Measurements from ENCODE around the gene RAB11FIP3. TPM values are rescaled to one million over a fixed set of nuclear protein-coding genes. Genes with fewer than 3 reads are reported as not detected.

The RAB11FIP3 gene
- total and polyA plus RNA-seq, 9 of the 15 experiments (the other 6 are each of a cell fraction or from before 2014, with no cell fraction given): 0.46 to 13.1 (median 4.3) TPM

- TF ChIP-seq KAT2B (IDR thresholded peaks at IDR 0.05; ENCODE audit: low read depth, low read length) (no peak), TAF1 (IDR thresholded peaks at IDR 0.05; ENCODE audit: control insufficient read depth, extremely low read depth, insufficient read depth, low read length, severe bottlenecking) (peak; percentile 53), POLR2G (IDR thresholded peaks at IDR 0.05; ENCODE audit: low read depth, low read length) (peak; percentile 77), STAT5A (IDR thresholded peaks at IDR 0.05; ENCODE audit: borderline replicate concordance, low read length) (no peak), ZNF224 (CRISPR knock-in tag; IDR thresholded peaks at IDR 0.05) (no peak), VEZF1 (CRISPR knock-in tag; IDR thresholded peaks at IDR 0.05) (peak; percentile 100), ZNF830 (CRISPR knock-in tag; IDR thresholded peaks at IDR 0.05) (no peak), ZNF586 (CRISPR knock-in tag; conservative IDR thresholded peaks at IDR 0.05) (no peak), RB1 (IDR thresholded peaks at IDR 0.05; ENCODE audit: low read depth) (peak; percentile 27; the same call in 1 of the 2 replicates), RBFOX2 (IDR thresholded peaks at IDR 0.05; ENCODE audit: low read depth, low read length) (peak; percentile 49; the same call in 1 of the 2 replicates), POLR2AphosphoS2 (IDR thresholded peaks at IDR 0.05; ENCODE audit: low read length) (no peak), ZNF766 (CRISPR knock-in tag; conservative IDR thresholded peaks at IDR 0.05) (no peak), ZNF740 (CRISPR knock-in tag; IDR thresholded peaks at IDR 0.05) (no peak), ZNF740 (tag; IDR thresholded peaks at IDR 0.05) (peak in 1 of 2 experiments; percentile 94; a peak in 2 of 4 replicates), NR2C2 (CRISPR knock-in tag; IDR thresholded peaks at IDR 0.05) (no peak), NR2C2 (tag; IDR thresholded peaks at IDR 0.05) (peak; percentile 48; the same call in 1 of the 2 replicates)
- TF ChIP-seq, protein P1, sequence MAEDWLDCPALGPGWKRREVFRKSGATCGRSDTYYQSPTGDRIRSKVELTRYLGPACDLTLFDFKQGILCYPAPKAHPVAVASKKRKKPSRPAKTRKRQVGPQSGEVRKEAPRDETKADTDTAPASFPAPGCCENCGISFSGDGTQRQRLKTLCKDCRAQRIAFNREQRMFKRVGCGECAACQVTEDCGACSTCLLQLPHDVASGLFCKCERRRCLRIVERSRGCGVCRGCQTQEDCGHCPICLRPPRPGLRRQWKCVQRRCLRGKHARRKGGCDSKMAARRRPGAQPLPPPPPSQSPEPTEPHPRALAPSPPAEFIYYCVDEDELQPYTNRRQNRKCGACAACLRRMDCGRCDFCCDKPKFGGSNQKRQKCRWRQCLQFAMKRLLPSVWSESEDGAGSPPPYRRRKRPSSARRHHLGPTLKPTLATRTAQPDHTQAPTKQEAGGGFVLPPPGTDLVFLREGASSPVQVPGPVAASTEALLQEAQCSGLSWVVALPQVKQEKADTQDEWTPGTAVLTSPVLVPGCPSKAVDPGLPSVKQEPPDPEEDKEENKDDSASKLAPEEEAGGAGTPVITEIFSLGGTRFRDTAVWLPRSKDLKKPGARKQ (CRISPR knock-in tag; IDR thresholded peaks at IDR 0.05): no peak
- TF ChIP-seq, protein P2, sequence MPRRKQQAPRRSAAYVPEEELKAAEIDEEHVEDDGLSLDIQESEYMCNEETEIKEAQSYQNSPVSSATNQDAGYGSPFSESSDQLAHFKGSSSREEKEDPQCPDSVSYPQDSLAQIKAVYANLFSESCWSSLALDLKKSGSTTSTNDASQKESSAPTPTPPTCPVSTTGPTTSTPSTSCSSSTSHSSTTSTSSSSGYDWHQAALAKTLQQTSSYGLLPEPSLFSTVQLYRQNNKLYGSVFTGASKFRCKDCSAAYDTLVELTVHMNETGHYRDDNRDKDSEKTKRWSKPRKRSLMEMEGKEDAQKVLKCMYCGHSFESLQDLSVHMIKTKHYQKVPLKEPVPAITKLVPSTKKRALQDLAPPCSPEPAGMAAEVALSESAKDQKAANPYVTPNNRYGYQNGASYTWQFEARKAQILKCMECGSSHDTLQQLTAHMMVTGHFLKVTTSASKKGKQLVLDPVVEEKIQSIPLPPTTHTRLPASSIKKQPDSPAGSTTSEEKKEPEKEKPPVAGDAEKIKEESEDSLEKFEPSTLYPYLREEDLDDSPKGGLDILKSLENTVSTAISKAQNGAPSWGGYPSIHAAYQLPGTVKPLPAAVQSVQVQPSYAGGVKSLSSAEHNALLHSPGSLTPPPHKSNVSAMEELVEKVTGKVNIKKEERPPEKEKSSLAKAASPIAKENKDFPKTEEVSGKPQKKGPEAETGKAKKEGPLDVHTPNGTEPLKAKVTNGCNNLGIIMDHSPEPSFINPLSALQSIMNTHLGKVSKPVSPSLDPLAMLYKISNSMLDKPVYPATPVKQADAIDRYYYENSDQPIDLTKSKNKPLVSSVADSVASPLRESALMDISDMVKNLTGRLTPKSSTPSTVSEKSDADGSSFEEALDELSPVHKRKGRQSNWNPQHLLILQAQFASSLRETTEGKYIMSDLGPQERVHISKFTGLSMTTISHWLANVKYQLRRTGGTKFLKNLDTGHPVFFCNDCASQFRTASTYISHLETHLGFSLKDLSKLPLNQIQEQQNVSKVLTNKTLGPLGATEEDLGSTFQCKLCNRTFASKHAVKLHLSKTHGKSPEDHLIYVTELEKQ (CRISPR knock-in tag; IDR thresholded peaks at IDR 0.05): no peak
Measured at GRCh38 chr16:381789-382717, 43.4 kb upstream of the RAB11FIP3 start, which contains the start of gene PGAP6 (continued).

Data from K562 (cell line).